RWPE2 (cell line): ENCODE results near the gene PRIMA1.

Source experiments
- ATAC-seq: fragments of 200-7000 bp; cut with Tn5 transposase; 3 replicates; pipeline ENCODE4 v1.9.1; 2021; ENCODE audit warnings: low read depth
- DNase-seq: peaks from one replicate; pipeline ENCODE4 v3.0.0-alpha.2; 2020; ENCODE audit warnings: low spot score
- H3K27ac ChIP-seq: fragments of 450-650 bp; 2 replicates; pipeline ENCODE4 v1.5.1; 2017; ENCODE audit warnings: mild to moderate bottlenecking; ENCODE audit not compliant: poor library complexity, severe bottlenecking
- H3K27me3 ChIP-seq: fragments of 250-450 bp; sonication (Bioruptor Pico); 2 replicates; pipeline ENCODE4 v1.5.1; 2021; ENCODE audit warnings: mild to moderate bottlenecking, moderate library complexity; ENCODE audit not compliant: insufficient read depth, poor library complexity, severe bottlenecking
- H3K36me3 ChIP-seq: fragments of 250-450 bp; sonication (Bioruptor Pico); 2 replicates; pipeline ENCODE4 v1.5.1; 2020; ENCODE audit warnings: low read depth, mild to moderate bottlenecking, moderate library complexity
- H3K4me1 ChIP-seq: fragments of 250-450 bp; sonication (Bioruptor Pico); 2 replicates; pipeline ENCODE4 v1.5.1; 2021; ENCODE audit warnings: mild to moderate bottlenecking, moderate library complexity; ENCODE audit not compliant: insufficient read depth, poor library complexity, severe bottlenecking
- H3K4me3 ChIP-seq: fragments of 250-450 bp; sonication (Bioruptor Pico); 2 replicates; pipeline ENCODE4 v1.5.1; 2021; ENCODE audit warnings: mild to moderate bottlenecking, moderate library complexity; ENCODE audit not compliant: severe bottlenecking
- H3K9me3 ChIP-seq: fragments of 250-450 bp; sonication (Bioruptor Pico); 2 replicates; pipeline ENCODE4 v1.5.1; 2021; ENCODE audit warnings: mild to moderate bottlenecking, moderate library complexity; ENCODE audit not compliant: severe bottlenecking
- CTCF ChIP-seq: fragments of 450-650 bp; IDR thresholded peaks from one replicate; pipeline ENCODE4 v1.5.1; 2017; ENCODE audit warnings: mild to moderate bottlenecking, moderate library complexity; ENCODE audit not compliant: poor library complexity, severe bottlenecking

The PRIMA1 gene

DNA sequence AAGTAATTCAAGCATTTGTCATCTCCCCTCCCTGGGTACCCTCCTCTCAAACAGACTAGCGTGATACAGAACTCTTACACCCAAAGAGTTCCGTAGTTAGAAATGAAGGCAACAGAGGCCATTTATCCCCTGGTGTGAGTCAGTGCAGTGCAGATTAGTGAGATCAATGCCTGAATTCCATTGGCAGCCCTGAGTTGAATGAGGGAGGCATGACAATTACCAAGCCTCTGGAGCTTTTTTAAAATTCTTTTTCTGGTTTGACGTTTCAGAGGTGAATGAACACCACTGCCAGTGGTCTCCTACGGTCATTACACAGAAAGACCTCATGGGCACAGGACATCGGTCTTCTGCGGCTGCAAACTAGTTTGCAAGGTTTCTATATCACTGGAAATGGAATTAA, 94.4 kb downstream of the PRIMA1 start:
- DNase-seq (no peak), ATAC-seq (no peak)

DNA sequence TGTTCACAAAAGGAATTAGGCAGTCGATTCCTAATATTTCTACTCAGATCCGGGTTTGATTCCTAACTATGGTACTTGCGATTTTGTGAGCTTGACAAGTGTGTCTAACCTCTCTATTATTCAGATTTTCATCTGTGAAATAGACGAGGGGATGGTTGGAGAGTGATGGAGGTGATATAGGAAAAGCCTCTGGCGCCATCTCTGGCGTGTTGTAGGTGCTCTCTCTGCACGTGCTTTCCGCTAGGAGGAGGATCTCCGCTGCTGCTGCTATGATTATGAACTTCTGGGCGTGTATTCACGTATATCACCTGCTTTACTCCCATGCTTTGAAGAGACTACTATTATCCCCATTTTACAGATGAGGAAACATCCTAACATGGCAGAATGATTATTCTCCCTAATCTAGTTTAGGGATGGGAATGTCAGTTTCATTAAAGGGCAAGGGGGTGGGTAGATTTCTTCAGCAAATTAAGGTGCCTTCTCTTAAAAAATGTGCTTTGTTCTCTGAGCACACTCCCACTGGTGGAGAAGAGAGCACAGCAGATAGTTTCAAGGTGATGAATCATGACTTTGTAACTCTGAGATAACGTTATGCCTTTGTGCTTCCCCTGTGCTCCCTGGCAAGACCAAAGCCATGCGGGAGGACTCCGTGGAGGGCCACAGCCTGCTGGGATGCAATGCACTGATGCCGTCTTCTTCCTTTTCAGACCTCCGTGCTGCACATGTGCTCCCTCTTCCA, 97.1 kb downstream of the PRIMA1 start:
- no peak overlapping the region for H3K4me3 ChIP-seq
- H3K36me3 ChIP-seq: no peaks in the 10 kb centered on the region
- no peak overlapping the region for H3K27ac ChIP-seq
- H3K9me3 ChIP-seq: no peaks in the 10 kb centered on the region
- no peaks in the 10 kb centered on the region for H3K4me1 ChIP-seq
- ATAC-seq (no peak), DNase-seq (no peak)
- TF ChIP-seq CTCF: no peak
- peaks cover 34% of the 10 kb centered on the region for H3K27me3 ChIP-seq

More for the DNA sequence above, 94.4 kb downstream of the PRIMA1 start:
- TF ChIP-seq CTCF: no peak
- H3K9me3 ChIP-seq: peaks cover 6% of the 10 kb centered on the region
- no peaks in the 10 kb centered on the region for H3K36me3 ChIP-seq
- H3K4me1 ChIP-seq: no peaks in the 10 kb centered on the region
- no peak overlapping the region for H3K27ac ChIP-seq
- H3K27me3 ChIP-seq: peaks cover 16% of the 10 kb centered on the region
- H3K4me3 ChIP-seq: no peak overlapping the region

DNA sequence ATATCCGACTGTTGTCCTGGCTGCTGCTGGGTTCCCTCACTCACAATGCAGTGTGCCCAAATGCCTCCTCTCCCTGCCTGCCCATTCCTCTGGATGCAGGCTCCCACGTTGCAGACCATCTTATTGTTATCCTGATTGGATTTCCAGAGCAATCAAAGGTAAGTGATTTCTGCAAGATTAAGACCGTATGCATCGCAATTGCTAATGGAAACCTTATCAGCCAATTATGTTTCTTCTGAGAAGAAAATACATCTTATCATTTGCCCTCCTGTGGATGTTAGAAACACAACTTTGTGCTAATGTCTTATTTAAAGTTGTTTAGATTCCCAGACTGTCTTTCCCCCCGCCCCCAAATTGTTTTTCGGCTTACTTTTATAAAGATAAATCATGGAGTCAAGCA, 98.1 kb downstream of the PRIMA1 start:
- Histone ChIP-seq H3K27me3 (peaks cover 31% of the 10 kb centered on the region), H3K36me3 (no peaks in the 10 kb centered on the region), H3K4me3 (no peak overlapping the region), H3K4me1 (no peaks in the 10 kb centered on the region), H3K27ac (no peak overlapping the region), H3K9me3 (no peaks in the 10 kb centered on the region)
- no peak for ATAC-seq
- no peak for TF ChIP-seq CTCF
- no peak for DNase-seq

DNA sequence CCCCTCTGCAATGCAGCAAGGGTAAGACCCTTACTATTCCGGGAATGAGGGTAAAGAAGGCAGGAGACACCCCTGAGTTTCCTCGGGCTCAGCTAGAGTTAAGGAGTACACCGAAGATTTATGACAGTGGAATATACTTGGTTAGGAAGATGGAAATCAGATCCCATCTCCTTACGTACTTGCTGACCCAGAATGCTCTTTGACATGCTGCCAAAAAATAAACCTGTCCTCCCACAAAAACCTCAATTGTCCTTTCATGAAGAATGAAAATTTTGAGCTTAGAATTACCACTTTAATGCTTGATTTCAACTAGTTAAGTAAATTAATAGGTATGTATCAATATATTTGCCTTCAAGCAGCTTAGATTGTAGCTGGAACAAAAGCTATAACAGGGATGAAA, 99.5 kb downstream of the PRIMA1 start:
- Histone ChIP-seq H3K36me3 (no peaks in the 10 kb centered on the region), H3K4me3 (no peak overlapping the region), H3K27me3 (peaks cover 40% of the 10 kb centered on the region), H3K27ac (no peak overlapping the region), H3K9me3 (no peaks in the 10 kb centered on the region), H3K4me1 (no peaks in the 10 kb centered on the region)
- DNase-seq (no peak), ATAC-seq (no peak)
- no peak for TF ChIP-seq CTCF

DNA sequence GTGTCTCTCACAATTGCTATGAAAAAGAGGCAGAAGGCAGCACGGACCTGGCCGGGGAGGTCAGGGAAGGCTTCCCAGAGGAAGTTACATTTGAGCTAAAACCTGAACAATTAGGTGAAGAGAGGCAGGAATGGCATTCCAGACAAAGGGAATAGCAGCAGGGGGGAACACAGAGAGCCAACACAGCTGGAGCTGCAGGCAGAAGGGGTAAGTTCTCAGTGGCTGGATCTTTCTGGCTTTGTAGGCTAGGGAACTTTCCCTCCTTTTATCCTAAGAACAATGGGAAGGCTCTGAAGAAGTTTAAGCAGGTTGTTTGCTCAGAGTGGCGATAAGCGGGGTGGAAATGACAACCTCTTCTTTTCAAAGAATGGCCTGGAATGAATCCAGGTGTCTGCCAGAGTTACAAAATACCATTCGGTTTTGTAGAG, 100.0 kb downstream of the PRIMA1 start:
- no peak for TF ChIP-seq CTCF
- Histone ChIP-seq H3K27ac (no peak overlapping the region), H3K9me3 (no peaks in the 10 kb centered on the region), H3K4me3 (no peak overlapping the region), H3K36me3 (no peaks in the 10 kb centered on the region), H3K27me3 (peaks cover 40% of the 10 kb centered on the region), H3K4me1 (no peaks in the 10 kb centered on the region)
- ATAC-seq (no peak), DNase-seq (no peak)
